DND-41 (cell line): ENCODE data around the gene GPR151.

Experiments used
- EZH2 ChIP-seq: IDR thresholded peaks from 3 replicates; pipeline ENCODE4 v1.6.1; 2012; ENCODE audit warnings: borderline replicate concordance, low read depth, mild to moderate bottlenecking, moderate library complexity, low read length, inconsistent platforms; ENCODE audit not compliant: severe bottlenecking
- TF ChIP-seq, protein P1 (sequence below): IDR thresholded peaks from 2 replicates; pipeline ENCODE4 v1.5.1; 2012; ENCODE audit warnings: borderline replicate concordance, low read length, moderate library complexity, mild to moderate bottlenecking; ENCODE audit not compliant: poor library complexity, severe bottlenecking; ENCODE audit errors: extremely low read depth

DNA sequence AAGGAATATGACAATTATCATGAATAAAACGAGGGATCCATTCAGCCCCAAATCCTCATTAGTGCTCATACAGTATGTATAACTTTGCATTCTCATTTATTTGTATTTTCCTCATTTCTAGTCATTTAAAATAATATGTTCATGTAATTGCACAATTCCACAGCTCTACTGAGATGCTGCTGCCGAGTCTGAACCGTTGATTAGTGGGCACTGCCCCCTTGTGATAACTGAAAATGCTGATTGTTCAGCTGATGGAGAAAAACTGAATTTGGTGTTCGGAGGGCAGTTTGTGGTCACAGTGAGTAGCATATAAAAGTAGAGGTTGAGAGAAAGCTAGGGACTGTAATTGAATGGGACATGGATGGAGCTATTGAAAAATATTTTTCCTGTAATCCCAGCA is 12.2 kb upstream of the GPR151 start:
- TF ChIP-seq, protein P1, sequence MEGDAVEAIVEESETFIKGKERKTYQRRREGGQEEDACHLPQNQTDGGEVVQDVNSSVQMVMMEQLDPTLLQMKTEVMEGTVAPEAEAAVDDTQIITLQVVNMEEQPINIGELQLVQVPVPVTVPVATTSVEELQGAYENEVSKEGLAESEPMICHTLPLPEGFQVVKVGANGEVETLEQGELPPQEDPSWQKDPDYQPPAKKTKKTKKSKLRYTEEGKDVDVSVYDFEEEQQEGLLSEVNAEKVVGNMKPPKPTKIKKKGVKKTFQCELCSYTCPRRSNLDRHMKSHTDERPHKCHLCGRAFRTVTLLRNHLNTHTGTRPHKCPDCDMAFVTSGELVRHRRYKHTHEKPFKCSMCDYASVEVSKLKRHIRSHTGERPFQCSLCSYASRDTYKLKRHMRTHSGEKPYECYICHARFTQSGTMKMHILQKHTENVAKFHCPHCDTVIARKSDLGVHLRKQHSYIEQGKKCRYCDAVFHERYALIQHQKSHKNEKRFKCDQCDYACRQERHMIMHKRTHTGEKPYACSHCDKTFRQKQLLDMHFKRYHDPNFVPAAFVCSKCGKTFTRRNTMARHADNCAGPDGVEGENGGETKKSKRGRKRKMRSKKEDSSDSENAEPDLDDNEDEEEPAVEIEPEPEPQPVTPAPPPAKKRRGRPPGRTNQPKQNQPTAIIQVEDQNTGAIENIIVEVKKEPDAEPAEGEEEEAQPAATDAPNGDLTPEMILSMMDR, result no peak
- no peak for TF ChIP-seq EZH2
